Posterior cingulate gyrus (tissue), 11 donors: ENCODE results near the gene DNAL1.

Experiments used
- DNase-seq, 10 donors: peaks; one replicate each; pipeline versions ENCODE4 v3.0.0 to v3.0.0-alpha.2; 2020 to 2021; ENCODE audit warnings: mixed read lengths in 3 of 10
- intact Hi-C: fragments of 100-400 bp; cut with DNase I; formaldehyde crosslinking; loops from one replicate; pipeline ENCODE4 v1.15.1; 2023

DNAL1 gene

DNA sequence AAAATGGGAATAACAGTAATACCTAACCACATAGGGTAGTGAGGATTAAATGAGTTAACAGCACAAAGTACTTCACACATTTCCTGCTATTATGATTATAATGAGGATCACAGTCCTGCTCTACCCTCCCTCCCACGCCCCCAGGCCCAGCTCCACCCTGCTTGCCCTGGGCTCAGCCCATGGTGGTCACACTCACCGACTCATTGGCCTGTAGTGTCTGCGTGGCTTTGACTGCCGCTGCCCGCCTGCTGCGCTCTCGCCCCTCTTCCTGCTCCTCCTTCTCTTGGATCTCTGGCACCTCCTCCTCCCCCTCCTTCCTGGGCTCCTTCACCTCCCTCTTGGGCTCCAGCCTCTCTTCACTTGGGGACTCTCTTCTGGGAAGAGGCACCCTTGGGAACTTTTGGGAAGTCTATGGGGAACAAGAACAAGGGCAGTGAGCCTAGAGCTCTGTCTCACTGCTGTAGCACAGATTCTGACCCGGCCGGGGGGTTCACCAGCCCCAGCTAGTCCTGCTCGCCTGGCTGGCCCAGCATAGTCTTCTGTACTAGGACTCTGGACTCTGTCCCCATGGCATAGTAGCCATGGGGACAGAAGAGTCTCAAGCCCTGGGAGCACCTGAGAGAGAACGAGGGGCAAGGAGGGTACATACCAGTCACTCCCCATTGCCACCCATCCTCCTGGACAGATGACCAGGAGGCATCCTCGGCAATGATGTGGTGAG is 76.5 kb downstream of the DNAL1 start:
- intact Hi-C loops = loop anchor here (10.0 kb wide), 1 partner anchor 64 kb away; no protein-coding TSS in a partner anchor
- DNase-seq = no peak

DNA sequence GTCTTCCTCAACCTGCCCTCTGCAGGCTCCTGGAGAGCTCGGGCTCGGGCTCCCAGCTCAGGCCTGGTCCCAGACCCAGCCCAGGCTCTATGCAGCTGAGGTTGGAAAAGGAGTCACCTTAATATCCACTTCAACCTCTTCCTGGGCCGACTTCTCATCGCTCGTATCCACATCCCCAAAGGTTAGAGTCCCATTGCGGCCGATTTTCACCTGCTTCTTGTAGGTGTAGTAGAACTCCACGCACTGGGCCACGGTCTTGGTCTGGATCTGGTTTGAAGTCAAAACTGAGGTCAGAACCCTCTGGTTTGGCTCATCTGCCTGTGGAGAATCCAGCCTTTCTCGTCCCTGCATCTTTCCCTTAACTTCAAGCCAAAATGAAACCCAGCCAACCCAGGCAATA is 77.8 kb downstream of the DNAL1 start:
- intact Hi-C loops = loop anchor here (10.0 kb wide), 1 partner anchor 62 kb away; no protein-coding TSS in a partner anchor
- no peak for DNase-seq

DNA sequence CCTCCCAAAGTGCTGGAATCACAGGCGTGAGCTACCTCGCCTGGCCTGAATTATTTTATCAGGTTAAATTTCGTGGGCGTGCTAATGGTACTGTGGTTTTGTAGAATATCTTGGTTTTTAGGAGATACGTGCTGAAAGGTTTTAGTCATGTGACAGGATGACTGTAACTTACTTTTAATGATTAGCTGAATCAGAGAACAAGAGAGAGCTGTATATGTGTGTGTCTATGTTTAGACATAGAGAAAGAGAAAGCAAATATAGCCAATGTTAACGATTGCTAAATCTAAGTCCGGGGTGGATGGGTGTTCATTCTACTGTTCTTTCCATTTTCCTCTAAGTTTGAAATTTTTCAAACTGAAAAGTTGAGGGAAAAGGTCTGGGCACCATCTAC is 78.6 kb downstream of the DNAL1 start:
- intact Hi-C loops = loop anchor here (10.0 kb wide), 1 partner anchor 61 kb away; no protein-coding TSS in a partner anchor
- no peak for DNase-seq

DNA sequence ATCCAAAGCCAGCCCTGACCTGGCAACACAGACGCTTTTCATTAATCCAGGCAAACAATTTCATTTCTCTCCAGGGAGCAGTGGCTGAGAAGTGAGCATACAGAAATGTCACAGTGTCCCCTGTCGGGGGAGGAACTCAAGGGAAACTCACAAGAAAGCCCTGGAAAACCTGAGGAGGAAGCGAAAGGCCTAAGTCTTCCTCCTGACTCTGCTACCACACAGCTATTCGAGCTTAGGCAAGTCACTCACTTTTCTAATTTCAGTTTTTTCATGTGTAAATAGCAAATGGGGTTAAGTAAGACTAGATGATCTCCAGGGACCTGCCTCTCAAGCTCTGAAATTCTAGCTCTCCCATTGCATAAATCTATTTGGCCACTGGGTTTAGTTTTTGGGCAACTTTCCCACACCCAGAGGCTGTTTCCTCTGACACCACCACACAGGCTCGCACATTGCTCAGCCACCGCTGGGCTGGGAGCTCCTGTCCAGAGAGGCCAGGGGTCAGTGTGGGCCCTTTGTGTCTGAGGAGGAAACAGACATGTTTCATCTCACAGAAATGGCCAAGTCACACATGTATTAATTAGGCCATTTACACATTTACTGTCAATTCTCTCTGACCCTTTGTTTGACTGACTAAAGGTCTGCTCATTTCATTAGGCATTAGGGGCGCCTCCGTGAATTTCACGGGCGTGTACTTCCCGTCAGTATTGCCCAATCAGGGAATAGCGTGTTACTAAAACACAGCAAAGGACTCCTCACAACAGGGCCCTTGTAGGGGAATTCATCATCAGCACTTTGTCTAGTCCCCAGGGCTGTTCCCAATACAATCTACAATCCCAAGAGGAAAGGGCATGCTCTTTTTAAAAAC is 79.2 kb downstream of the DNAL1 start:
- DNase-seq = no peak

DNA sequence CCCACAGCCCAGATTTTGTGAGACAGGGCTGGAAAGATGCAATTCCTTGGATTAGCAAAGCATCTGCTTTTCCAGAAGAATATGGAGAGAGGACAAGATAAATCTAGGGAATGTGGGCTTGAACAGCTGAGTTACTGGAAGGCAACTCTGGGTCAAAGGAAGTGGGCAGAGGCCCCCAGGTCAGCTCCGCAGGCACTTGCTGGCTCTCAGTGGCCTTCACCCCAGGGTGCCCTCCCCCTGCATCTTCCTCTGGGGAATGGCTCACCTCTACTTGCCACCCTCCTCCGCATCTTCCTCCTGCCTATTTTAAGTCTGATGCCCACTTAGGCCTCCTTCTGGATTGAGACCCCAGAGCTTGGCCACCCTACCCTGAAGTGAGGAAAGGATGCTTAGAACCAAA is 79.9 kb downstream of the DNAL1 start:
- intact Hi-C loops = loop anchor here (10.0 kb wide), 1 partner anchor 60 kb away; no protein-coding TSS in a partner anchor
- DNase-seq = no peak

More for the DNA sequence above, 79.2 kb downstream of the DNAL1 start:
- intact Hi-C loops = loop anchor here (10.0 kb wide), 1 partner anchor 61 kb away; no protein-coding TSS in a partner anchor

DNA sequence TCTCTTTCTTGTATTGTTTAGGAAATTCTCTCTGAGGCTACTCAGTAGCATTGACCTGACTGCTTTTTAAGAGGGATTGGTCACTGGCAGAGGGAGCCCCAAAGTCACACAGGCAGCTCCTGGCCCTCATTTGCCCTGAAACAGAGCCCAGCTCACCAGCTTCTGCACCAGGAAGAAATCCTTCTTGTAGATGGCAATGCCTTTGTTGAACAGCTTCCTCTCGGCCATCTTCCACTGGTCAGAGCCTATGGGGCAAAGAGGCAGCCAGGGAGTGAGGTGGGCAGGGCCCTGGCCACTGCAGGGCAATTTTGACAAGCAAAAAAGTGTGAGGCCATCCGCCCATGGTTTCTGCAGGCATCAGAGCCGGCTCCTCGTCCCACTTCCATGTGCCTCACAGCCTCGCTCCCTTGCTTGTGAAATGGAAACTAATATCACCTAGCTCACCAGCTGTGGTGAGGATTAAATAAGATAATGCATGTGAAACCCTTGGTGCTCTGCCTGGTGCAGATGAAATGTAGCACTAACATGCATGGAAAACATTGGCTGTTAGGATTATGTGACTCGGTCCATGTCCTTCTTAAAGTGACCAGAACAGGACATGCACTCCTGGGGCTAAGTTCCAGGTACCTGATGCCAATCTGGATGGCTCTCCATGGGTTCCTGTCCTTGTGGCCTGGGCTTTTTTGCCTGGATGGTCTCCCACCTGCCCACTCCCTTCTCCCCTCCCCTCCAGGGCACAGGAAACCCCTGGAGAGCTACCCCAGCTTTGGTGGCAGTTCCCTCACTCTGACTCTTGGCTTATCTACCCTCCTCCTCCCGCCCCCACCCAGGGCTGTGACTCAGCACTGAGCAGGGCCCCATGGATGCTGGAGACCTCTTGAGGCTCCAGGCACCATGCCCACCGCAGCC is 80.6 kb downstream of the DNAL1 start:
- peak in 1 of 10 donors; percentile 58 for DNase-seq

DNA sequence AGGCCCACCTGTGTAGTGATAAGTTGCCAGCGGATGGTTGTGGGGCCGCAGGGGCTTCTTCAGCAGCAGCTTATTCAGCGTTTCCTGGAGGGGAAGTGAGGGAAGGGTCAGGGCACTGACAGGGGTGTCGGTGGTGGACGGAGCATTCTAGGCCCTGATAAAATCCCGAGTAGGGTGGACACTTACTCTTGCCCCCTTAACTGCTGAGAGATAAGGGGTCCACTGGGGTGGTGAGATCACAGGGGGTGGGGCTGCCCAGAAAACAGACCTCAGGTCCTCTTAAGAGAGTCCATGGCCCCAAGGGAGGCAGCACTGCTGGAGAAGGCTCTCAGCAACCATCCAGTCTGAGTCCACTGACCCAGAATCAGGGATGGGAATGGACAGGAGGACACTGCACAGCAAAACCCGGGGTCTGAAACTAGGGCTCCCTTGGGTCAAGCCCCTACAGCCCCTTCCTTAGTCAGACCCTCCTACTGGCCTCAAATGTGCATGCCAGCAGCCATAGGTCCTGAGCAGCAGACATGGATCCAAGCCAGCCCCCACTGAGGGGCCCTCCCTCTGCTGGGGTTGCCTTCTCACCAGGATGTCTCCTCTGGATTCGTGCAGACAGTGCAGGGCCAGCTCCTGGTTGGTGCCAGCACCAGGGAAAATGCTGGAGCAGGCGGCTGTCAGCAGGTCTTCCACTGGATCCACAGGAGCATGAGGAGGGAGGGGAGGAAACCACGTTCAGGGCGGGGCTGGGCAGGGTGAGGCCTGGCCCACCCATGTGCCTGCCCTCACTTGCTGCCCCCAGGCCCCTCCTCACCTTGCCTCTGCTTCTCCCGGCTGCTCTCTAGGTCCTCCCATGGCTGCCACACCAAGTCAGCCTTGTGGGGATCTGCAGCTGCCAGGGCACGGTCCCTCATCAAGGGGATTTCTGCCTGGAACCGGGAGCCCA is 81.5 kb downstream of the DNAL1 start:
- intact Hi-C loops = loop anchor here (10.0 kb wide), 1 partner anchor 59 kb away; no protein-coding TSS in a partner anchor
- DNase-seq = no peak

More for the DNA sequence above, 80.6 kb downstream of the DNAL1 start:
- intact Hi-C loops = loop anchor here (10.0 kb wide), 1 partner anchor 59 kb away; no protein-coding TSS in a partner anchor

DNA sequence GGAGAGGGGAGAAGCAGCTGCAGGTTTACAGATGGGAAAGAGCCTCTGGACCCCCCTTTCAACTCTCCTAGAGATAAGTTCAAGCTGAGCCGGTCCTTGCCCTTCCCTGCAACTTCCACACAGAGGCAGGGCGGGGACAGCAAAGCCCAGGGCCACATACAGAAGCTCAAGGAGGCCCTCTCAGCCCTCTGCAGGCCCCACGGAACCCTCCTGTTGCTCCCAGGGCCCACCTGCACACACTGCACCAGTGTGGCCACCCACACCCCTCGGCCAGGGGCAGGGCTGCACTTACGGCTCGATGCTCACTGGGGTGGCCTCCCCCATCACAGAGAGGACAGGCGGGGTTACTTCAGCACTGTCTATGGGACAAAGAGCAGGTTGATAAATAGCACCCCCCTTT is 82.4 kb downstream of the DNAL1 start:
- intact Hi-C loops = loop anchor here (10.0 kb wide), 1 partner anchor 58 kb away; no protein-coding TSS in a partner anchor
- no peak for DNase-seq

DNA sequence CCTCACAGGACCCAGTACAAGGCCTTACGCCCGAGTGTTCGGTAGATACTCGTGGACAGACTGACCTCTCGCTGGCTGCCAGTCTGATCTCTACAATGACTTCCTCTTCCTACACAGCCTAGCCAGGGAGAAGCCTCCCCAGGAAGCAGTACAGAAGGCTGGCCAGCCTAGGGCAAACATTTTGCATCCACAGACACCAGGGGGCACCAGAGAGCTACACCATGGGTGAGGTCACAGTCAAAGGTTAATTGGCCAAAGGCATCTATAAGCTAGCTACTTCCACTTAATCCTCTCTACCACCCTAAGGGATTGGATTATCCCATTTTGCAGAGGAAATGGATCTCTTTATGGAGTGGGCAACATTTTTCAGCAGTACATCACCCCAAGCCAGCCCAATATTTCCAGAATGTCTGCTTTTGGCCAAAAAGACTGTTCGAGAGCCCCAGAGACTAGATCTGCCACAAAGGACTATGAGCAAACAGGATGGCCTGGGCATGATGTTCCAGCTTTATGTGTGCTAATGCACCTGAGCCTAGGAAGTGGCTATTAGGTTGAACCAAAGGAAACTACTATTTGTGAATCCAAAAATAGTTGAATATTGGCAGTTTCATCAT is 84.0 kb downstream of the DNAL1 start:
- DNase-seq = peak in 9 of 10 donors; percentile 64 to 96 (median 90)
- intact Hi-C loops = loop anchor here (1.0 to 10.0 kb wide), 2 partner anchors 56 to 96 kb away; no protein-coding TSS in a partner anchor

DNA sequence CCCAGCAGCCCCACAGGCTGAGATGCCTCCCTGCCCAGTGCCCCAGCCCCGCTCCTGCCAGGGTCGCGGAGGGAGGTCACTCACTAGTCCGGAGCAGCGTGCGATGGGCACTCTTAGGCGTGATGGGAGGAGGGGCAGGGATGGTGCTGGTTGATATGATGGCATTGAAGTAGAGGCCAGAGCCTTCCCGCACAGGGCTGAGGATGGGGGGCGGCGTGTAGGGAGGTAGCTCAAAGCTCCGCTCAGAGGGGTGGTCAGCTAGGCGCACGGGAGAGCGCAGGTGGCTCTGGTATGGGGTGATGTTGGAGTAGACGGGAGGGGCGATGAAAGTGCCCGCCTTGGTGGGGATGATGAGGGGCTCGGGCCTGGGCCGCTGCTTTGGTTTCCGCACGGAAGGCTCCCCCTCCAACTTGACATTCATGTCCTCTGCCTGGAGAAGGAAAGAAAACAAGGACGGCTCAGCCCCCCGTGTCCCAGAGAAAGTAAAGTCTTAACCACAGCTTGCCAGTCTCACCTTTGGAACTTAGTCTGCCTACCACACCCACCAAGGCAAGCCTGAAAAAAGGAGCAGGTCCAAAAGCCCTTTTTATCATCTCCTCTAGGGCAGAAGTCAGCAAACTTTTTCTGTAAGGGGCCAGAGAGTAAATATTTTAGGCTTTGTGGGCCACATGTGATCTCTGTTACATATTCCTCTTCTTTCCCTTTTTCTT is 84.9 kb downstream of the DNAL1 start:
- intact Hi-C loops = loop anchor here (10.0 kb wide), 1 partner anchor 55 kb away; no protein-coding TSS in a partner anchor

DNA sequence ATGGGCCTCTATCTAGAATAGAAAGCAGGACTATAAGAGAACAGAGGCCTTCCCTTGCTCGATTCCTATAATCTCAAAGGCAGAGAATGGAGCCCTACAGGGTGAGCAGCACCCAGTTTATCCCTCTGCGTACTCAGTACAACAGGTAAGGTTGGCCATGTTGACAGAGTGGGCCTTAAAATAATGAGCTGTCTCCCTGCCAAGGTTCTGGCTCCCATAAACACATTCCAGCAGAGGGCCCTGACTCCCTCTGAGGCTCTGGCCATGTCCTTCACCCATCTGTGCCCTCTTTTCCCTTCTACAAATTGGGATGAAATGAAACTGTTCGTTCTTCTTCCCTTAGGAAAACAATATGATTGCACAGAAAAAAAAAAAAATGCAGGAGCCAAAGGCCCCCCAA is 86.3 kb downstream of the DNAL1 start:
- no peak for DNase-seq
- intact Hi-C loops = no loop called here

More for the DNA sequence above, 84.9 kb downstream of the DNAL1 start:
- no peak for DNase-seq

DNA sequence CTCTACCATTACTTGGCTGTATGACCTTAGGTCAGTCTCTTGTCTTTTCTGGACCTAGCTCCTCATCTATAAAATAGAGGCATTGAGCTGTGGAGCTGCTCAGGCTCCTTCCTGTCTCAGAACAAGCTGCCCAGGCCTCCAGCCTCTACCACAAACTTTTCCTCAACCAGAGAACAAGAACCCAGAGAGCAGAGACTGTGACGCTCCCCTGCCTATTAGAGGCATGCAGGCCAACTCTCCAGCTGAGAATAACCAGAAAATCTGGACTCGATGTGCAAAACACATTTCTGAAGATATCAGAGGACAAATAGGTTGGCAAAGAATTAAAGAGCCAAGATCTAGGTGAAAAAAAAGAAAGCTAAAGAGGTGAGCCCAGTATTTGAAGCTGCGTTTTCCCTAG is 87.2 kb downstream of the DNAL1 start:
- DNase-seq = no peak
- intact Hi-C loops = no loop called here

DNA sequence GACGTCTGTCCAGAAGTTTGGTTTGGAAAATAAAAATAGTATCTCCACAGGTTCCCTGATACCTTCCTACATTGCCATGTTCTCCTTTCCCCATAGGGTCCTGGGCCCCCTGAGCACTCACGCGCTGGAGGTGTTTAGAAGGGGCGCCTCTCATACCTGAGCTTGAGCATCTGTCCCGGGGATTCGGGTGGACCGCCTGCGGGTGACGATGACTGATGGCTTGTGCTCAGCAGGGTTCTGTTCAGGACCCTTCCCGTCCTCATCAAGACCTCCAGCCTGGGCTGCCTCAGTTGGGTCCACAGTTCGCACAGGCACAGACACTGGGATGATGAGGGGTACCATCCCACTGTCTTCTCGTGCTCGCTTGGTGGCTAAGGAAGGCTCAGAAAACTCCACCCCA is 92.1 kb downstream of the DNAL1 start:
- intact Hi-C loops = no loop called here
- no peak for DNase-seq

DNA sequence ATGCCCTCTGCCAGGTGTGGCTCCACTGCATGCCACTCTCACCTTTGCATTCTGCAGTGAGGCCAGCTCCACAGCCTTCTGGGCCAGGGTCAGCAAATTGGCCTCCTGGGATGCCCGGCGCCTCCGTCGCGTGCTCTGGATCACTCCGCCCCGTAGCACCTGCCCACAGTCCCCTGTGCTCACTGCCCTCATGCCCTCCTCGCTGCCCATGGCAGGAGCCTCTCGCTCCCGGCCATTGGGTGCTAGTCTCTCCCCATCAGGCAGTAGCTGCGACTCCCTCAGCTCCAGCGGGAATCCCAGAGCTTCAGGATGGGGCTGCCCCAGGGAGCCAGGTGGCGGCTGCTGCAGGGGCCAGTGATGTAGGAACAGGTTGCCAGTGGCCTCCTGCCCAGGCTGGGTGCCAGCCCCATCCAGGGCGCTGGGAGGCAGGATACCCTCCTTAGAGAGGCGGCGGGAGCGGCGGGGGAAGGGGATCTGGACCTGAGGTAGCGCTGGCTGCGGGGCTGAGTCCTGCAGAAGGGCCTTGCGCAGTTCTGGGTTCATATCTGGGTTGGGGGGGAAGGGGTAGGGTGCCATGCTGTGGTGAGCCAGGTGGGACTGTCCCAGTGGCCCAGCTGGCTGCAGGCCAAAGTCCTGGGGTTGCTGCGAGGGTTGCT is 93.9 kb downstream of the DNAL1 start:
- intact Hi-C loops = no loop called here
- no peak for DNase-seq

DNA sequence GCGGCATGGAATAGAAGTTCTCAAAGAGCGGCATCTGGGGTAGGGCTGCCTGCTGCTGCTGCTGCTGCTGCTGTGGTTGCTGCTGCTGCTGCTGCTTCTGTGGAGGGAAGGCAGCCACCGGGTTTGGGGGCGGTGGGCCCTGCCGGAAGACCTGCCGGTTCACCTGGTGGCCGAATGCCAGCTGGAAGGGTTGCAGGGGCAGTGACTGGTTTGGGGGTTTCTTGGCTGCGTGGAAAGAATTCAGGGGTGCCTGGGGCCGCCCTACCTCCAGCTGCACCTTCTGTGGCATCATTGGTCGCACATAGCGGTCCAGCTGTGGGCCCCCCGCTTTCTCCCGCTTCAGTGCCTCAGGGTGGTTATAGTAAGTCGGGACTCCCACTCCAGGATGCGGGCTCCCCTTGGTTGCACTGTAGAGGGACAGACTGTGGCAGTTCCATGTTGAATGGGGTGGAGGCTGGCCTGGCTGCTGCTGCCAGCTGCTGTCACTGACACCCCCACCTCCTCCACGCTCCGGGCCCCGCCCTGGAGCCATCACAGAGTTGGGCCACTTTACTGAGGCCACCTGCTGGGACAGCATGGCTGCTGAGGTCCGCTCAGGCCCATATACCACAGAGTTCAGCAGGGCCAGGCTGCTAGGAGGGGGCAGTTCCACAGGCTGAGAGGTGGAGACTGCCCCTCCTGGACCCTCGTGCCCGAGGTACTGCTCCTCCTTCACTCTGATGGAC is 94.5 kb downstream of the DNAL1 start:
- intact Hi-C loops = no loop called here
- no peak for DNase-seq

DNA sequence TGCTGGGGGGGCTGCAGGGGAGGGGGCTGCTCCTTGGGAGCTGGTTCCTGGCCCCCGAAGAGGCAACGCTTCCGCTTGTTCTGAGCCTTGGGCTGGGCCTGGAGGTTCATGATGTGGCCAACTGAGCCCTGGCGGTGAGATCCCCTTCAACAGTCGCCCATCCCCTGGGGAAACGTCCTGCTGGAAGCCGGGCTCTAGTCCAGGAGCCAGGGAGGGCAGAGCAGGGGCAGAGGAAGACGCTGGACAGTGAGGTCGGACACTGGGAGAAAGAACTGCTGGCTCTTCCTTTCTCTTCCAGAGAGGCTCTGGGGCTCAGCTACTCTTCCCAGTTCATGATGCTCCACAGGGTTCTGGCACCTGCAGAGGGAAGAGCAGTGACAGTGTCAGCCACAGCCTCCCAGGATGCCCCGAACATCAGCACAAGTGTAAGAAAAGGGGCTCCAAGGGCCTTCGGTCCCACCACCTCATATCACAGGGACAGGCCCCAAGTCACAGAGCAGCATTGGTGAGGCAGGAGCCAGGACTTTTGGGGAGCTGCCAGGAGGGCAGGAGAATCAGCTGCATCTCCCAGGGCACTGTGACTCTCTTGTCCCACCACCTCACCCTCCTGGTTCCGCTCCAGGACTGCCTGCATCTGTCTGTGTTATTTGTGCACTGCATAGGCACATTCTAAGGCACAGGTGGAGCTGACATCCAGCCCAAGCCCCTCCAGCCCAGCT is 95.3 kb downstream of the DNAL1 start:
- DNase-seq = no peak
- intact Hi-C loops = no loop called here
